HAP-1 (cell line): ENCODE measurements around the gene C6orf89.

Experiments used
- DNase-seq, 2 experiments: peaks; one replicate each; pipeline ENCODE4 v3.0.0-alpha.2; 2016 to 2020; ENCODE audit warnings: low spot score in 2 of 2
- H3K27me3 ChIP-seq: fragments of 250-450 bp; sonication (Bioruptor Pico); 2 replicates; pipeline ENCODE4 v1.5.1; 2020; ENCODE audit warnings: low read depth, mild to moderate bottlenecking, moderate library complexity
- H3K36me3 ChIP-seq: fragments of 250-450 bp; sonication (Bioruptor Pico); replicated peaks from 2 replicates; pipeline ENCODE4 v1.5.1; 2020; ENCODE audit warnings: mild to moderate bottlenecking
- H3K4me1 ChIP-seq: fragments of 250-450 bp; sonication (Bioruptor Pico); 2 replicates; pipeline ENCODE4 v1.5.1; 2020; ENCODE audit warnings: mild to moderate bottlenecking
- H3K4me3 ChIP-seq: fragments of 250-450 bp; sonication (Bioruptor Pico); 2 replicates; pipeline ENCODE4 v1.5.1; 2020; ENCODE audit warnings: mild to moderate bottlenecking, moderate library complexity
- H3K9me3 ChIP-seq: fragments of 250-450 bp; sonication (Bioruptor Pico); 2 replicates; pipeline ENCODE4 v1.5.1; 2020; ENCODE audit warnings: mild to moderate bottlenecking, moderate library complexity
- in situ Hi-C: fragments of 300-500 bp; cut with MboI; formaldehyde crosslinking; loops from 3 replicates; pipeline ENCODE4 v1.14.3; 2020; ENCODE audit warnings: low sequenced_read_pairs, inconsistent platforms, mixed read lengths

Gene C6orf89

GRCh38 chr6:36885461-36886401 lies at the start of gene C6orf89:
TSS of gene C6orf89 (plus strand) at chr6:36885952. CDS start at chr6:36899445, 13,493 bp downstream.
- H3K4me1 ChIP-seq: peaks cover 13% of the 10 kb centered on the region
- H3K27me3 ChIP-seq: no peaks in the 10 kb centered on the region
- H3K4me3 ChIP-seq: peak within 1 kb of the TSS; percentile 81
- H3K36me3 ChIP-seq: no peaks in the 10 kb centered on the region
- DNase-seq: peak; percentile 95 to 99
- no peaks in the 10 kb centered on the region for H3K9me3 ChIP-seq
- in situ Hi-C loops: loop anchor here (25.0 kb wide), 1 partner anchor 327 kb away; no protein-coding TSS in a partner anchor

- no peak for DNase-seq
- Histone ChIP-seq H3K4me1 (peaks cover 4% of the 10 kb centered on the region), H3K4me3 (no peak overlapping the region), H3K9me3 (no peaks in the 10 kb centered on the region), H3K36me3 (no peaks in the 10 kb centered on the region), H3K27me3 (peaks cover 5% of the 10 kb centered on the region; the same call in 1 of the 2 replicates)
- in situ Hi-C loops: no loop called here
Observed at GRCh38 chr6:36836111-36837021, 49.4 kb upstream of the C6orf89 start.

DNA sequence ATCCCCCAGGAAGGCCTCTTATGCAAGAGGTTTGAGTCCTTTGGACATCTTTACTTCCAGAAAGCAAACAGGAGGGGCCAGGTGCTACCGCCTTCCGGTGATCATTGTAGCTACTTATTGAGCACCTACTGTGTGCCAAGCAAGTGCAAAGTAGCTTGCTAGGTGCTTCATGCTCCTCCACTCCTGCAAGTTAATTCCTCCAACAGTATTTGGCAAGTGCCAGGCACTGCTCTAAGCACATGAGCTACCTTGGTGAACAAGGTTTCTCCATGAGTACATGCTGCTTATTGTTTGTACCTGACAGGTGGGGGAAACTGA lies 48.8 kb upstream of the C6orf89 start:
- Histone ChIP-seq H3K27me3 (peaks cover 5% of the 10 kb centered on the region; the same call in 1 of the 2 replicates), H3K4me1 (peaks cover 4% of the 10 kb centered on the region), H3K36me3 (no peaks in the 10 kb centered on the region), H3K4me3 (no peak overlapping the region), H3K9me3 (no peaks in the 10 kb centered on the region)
- in situ Hi-C loops: no loop called here
- no peak for DNase-seq

DNA sequence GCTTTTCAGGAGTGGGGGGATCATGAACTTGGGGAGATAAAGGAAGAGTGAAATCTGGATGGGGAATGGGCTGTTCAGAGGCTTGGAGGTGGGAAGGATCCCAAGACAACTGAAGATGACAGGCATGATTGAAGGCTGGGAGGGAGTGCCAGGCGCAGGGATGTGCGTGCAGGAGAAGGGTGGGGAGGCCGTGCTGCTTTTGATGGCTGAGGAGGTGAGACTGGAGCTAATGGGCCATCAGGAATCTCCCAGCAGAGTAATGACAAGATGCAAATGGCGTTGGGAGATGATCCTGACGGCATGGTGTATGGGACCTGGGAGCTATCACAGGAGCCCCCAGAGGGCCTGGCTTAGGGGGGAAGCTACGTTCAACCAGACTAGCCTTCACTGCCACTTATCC lies 48.1 kb upstream of the C6orf89 start:
- DNase-seq: no peak
- Histone ChIP-seq H3K9me3 (no peaks in the 10 kb centered on the region), H3K36me3 (no peaks in the 10 kb centered on the region), H3K4me1 (peaks cover 4% of the 10 kb centered on the region), H3K27me3 (peaks cover 5% of the 10 kb centered on the region; the same call in 1 of the 2 replicates), H3K4me3 (no peak overlapping the region)
- in situ Hi-C loops: no loop called here

GRCh38 chr6:36838896-36839748 lies 46.6 kb upstream of the C6orf89 start, which contains the start of gene CPNE5:
TSS of gene CPNE5 (minus strand) at chr6:36839444. CDS start at chr6:36839377, 67 bp downstream.
- H3K4me1 ChIP-seq: peaks cover 4% of the 10 kb centered on the region
- no peaks in the 10 kb centered on the region for H3K36me3 ChIP-seq
- H3K4me3 ChIP-seq: peak within 1 kb of the TSS; percentile 36
- peak in 1 of 2 experiments; percentile 55 for DNase-seq
- in situ Hi-C loops: no loop called here
- peaks cover 5% of the 10 kb centered on the region; the same call in 1 of the 2 replicates for H3K27me3 ChIP-seq
- H3K9me3 ChIP-seq: no peaks in the 10 kb centered on the region

- peak; percentile 18 to 73 for DNase-seq
- Histone ChIP-seq H3K4me1 (peaks cover 4% of the 10 kb centered on the region), H3K9me3 (no peaks in the 10 kb centered on the region), H3K27me3 (peaks cover 5% of the 10 kb centered on the region; the same call in 1 of the 2 replicates), H3K36me3 (no peaks in the 10 kb centered on the region), H3K4me3 (peak overlapping the region; percentile 36)
- in situ Hi-C loops: no loop called here
Observed at GRCh38 chr6:36839749-36840431, 45.9 kb upstream of the C6orf89 start.

DNA sequence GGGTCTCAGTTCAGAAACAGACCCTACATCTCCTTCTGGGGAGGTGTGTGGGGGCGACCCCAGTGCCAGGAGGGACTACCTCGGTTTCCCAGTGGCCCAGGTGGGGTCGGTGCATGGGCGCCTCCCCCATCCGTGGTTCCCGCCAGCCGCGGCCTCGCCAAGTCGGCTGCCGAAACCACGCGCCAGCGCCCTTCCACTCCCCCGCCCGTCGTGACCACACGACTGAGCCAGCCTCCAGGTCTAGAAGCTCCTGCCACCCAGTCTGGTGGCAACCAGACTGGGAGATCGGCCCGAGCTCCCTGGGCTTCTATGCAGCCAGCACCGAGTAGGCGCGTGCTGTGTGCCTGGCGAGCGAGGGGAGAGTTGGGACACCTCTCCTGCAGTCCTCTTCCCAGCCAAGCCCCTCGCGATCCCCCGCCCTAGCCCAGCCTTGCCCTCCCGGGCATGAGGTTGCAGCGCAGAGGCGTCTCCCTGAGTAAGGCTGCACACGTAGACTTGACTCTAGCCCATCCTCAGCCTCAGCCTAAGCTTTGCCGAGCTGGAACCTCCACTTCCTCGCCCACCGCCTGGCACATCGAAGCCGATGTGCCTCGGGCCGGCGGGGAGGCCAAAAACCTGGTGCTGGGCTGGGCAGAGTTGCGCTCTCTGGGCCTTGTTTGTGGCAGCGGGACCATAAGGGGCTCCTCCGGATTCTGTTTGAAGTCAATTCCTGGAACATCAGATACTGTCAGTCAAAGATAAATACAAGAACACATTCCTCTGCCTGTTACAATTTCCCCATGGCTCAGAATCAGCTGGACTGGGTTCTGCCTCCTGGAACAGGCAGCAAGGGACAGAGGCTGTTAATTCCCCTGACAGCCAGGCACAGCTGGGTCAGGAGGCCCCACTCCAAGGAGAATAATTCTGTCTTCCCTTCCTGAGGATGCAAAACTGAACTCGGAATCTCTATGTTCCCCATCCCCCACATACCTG lies 45.0 kb upstream of the C6orf89 start:
- Histone ChIP-seq H3K27me3 (peaks cover 5% of the 10 kb centered on the region; the same call in 1 of the 2 replicates), H3K4me1 (peaks cover 4% of the 10 kb centered on the region), H3K9me3 (no peaks in the 10 kb centered on the region), H3K36me3 (no peaks in the 10 kb centered on the region), H3K4me3 (no peak overlapping the region)
- no peak for DNase-seq
- in situ Hi-C loops: no loop called here

DNA sequence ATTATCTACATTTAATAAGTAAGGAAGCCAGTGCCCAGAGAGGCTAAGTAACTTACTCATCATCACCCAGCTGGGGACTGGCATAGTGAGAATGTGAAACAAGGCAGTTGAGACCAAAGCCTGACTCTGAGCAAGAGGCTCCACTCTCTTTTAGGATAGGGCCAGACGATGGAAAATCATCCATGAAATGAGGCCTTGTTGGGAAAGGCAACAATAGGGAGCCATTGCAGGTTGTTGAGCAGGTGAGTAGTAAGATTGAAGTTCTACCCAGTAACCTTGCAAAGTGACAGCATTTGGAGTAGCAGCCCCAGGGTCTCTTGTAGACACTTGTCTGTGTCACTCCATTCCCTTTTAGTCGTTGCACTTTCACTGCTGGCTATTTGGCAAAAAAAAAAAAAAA lies 44.0 kb upstream of the C6orf89 start:
- Histone ChIP-seq H3K9me3 (no peaks in the 10 kb centered on the region), H3K27me3 (peaks cover 5% of the 10 kb centered on the region; the same call in 1 of the 2 replicates), H3K4me3 (no peak overlapping the region), H3K4me1 (peaks cover 4% of the 10 kb centered on the region), H3K36me3 (no peaks in the 10 kb centered on the region)
- in situ Hi-C loops: no loop called here
- DNase-seq: no peak

DNA sequence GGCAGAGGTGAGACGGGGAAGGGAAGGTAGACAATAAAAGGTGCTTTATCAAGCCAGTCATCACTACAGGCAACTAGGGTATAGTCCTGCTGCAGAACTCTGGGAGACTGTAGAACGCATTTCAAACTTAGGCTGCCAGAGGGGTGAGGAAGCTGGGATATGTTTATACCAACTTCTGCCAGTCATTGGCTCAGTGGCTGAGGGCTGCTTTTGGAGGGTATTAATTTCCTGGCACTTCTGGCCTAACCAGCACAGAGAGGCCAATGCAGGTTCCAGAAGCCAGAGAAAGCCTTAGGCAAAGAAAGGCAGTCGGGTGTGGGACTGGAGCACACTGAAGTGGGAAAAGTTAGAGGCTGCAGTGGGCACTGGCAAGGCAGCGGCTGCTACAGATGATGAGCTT lies 42.6 kb upstream of the C6orf89 start:
- no peaks in the 10 kb centered on the region for H3K9me3 ChIP-seq
- H3K36me3 ChIP-seq: no peaks in the 10 kb centered on the region
- no peak overlapping the region for H3K4me3 ChIP-seq
- peaks cover 5% of the 10 kb centered on the region for H3K4me1 ChIP-seq
- peaks cover 5% of the 10 kb centered on the region; the same call in 1 of the 2 replicates for H3K27me3 ChIP-seq
- in situ Hi-C loops: no loop called here
- DNase-seq: no peak

DNA sequence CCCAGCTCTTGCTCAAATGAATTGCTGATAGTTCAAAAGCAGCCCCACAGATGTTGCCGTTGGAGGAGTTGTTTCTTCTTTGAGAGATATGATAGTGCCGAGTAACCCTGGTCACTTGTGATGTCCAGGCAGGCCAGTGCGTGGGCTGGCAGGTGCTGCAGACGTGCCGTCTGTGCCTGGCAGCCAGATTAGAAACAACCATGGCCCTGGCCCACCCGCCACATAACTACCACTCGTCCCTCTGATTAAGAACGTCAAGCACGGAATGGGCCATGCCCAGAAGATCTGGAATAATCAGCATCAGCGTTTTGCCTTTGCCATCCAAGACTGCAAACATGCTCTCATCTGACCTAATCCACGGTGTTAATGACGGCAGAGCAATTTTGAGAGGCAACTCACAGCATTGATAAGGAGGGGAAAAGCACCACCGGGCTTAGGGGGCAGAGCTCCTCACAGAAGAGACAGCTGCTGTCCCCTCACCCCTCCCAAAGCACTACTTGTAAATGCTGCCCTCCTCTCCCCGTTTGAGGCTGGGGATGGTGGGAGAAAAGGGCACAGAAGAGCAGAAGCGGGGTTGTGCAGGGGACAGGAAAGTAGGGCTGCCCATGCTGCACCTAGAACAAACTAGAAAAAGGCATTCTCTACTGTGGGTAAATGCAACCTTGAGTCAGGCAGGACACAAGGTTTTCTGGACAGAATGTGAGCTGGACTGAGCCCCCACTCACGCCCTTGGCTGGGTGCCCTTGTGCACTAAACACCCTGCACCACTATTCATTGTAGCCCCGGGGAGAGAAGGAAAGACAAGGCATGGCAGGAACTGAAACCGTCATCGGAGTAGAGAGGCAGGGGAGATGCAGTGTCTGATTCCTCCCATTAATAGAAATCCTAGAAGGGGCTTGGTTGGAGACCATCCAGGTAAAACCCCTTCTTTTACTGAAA lies 41.3 kb upstream of the C6orf89 start:
- in situ Hi-C loops: no loop called here
- H3K36me3 ChIP-seq: no peaks in the 10 kb centered on the region
- H3K27me3 ChIP-seq: no peaks in the 10 kb centered on the region
- H3K4me3 ChIP-seq: no peak overlapping the region
- no peak for DNase-seq
- peaks cover 9% of the 10 kb centered on the region for H3K4me1 ChIP-seq
- H3K9me3 ChIP-seq: no peaks in the 10 kb centered on the region

GRCh38 chr6:36845233-36845632 lies 40.5 kb upstream of the C6orf89 start:
- no peak for DNase-seq
- in situ Hi-C loops: no loop called here
- no peaks in the 10 kb centered on the region for H3K36me3 ChIP-seq
- no peaks in the 10 kb centered on the region for H3K27me3 ChIP-seq
- H3K4me3 ChIP-seq: no peak overlapping the region
- H3K9me3 ChIP-seq: no peaks in the 10 kb centered on the region
- H3K4me1 ChIP-seq: peaks cover 9% of the 10 kb centered on the region
